H1 (cell line): ENCODE data around the gene PDE4B. TPM values are rescaled to one million over a fixed set of nuclear protein-coding genes. Genes with fewer than 3 reads are reported as not detected.
A peak's percentile ranks its signal among the peaks of the same experiment; 100 is the strongest.

Experiments
- CTCF ChIA-PET: fragments of 300-600 bp; sonication (Branson Sonifier 250); formaldehyde crosslinking; loops from one replicate; lab custom pipeline; 2021; ENCODE audit not compliant: partially characterized antibody; lab: Charles Lee
- POLR2A ChIA-PET: fragments of 300-600 bp; sonication (Branson Sonifier 250); formaldehyde crosslinking; loops from one replicate; lab custom pipeline; 2021; ENCODE audit warnings: inconsistent platforms; ENCODE audit not compliant: partially characterized antibody; lab: Charles Lee
- DNase-seq, 2 experiments: peaks; one replicate each; pipeline versions ENCODE4 v3.0.0 to v3.0.0-alpha.2; 2010 to 2022; ENCODE audit warnings: low spot score in 2 of 2, low read depth in 1 of 2, mixed read lengths in 1 of 2
- FAIRE-seq: peaks from 2 replicates; lab custom pipeline; 2011; peaks lifted over from hg19 to GRCh38; lab: Jason Lieb, UNC
- H2AFZ ChIP-seq: 2 replicates; pipeline ENCODE4 v1.8.1; 2012; ENCODE audit warnings: low read length, inconsistent platforms
- H2AK5ac ChIP-seq: 2 replicates; pipeline ENCODE4 v1.6.1; 2013; ENCODE audit warnings: low read depth, low read length
- H2BK120ac ChIP-seq: replicated peaks from 2 replicates; pipeline ENCODE3; 2013; ENCODE audit warnings: low read depth, low read length, inconsistent platforms
- H2BK12ac ChIP-seq: 2 replicates; pipeline ENCODE4 v1.6.1; 2013; ENCODE audit warnings: low read depth, low read length
- H2BK15ac ChIP-seq: 2 replicates; pipeline ENCODE4 v1.6.1; 2013; ENCODE audit warnings: low read length
- H2BK20ac ChIP-seq: 2 replicates; pipeline ENCODE4 v1.6.1; 2013; ENCODE audit warnings: low read length
- H2BK5ac ChIP-seq: 2 replicates; pipeline ENCODE4 v1.6.1; 2013; ENCODE audit warnings: low read depth, low read length
- H3K14ac ChIP-seq: 2 replicates; pipeline ENCODE4 v1.6.1; 2013; ENCODE audit warnings: inconsistent platforms; ENCODE audit not compliant: insufficient read length
- H3K18ac ChIP-seq: 2 replicates; pipeline ENCODE4 v1.6.1; 2013; ENCODE audit warnings: low read length; ENCODE audit errors: extremely low read depth
- H3K23ac ChIP-seq: 2 replicates; pipeline ENCODE4 v1.6.1; 2013; ENCODE audit warnings: inconsistent platforms; ENCODE audit not compliant: insufficient read length
- H3K23me2 ChIP-seq: 2 replicates; pipeline ENCODE4 v1.6.1; 2013; ENCODE audit warnings: low read depth, low read length
- H3K27ac ChIP-seq: 2 replicates; pipeline ENCODE4 v1.6.1; 2011; ENCODE audit warnings: low read depth, low read length, inconsistent platforms
- H3K27me3 ChIP-seq, 4 experiments: replicated peaks in 1 of 4; 1 replicate in 1 of 4; 2 replicates in 3 of 4; pipeline versions ENCODE4 v1.6.1 to v1.8.1; 2011 to 2013; ENCODE audit warnings: low read length in 3 of 4, mild to moderate bottlenecking in 3 of 4, inconsistent platforms in 2 of 4, mixed read lengths in 2 of 4, moderate library complexity in 1 of 4; ENCODE audit not compliant: control insufficient read depth in 3 of 4, insufficient read depth in 3 of 4; ENCODE audit errors: extremely low read depth in 1 of 4
- H3K36me3 ChIP-seq, 4 experiments: 2 replicates each; pipeline versions ENCODE4 v1.6.1 to v1.8.1; 2011 to 2013; ENCODE audit warnings: mild to moderate bottlenecking in 4 of 4, low read length in 3 of 4, moderate library complexity in 2 of 4, control low read depth in 1 of 4, inconsistent platforms in 1 of 4; ENCODE audit not compliant: insufficient read depth in 4 of 4, control insufficient read depth in 2 of 4
- H3K4ac ChIP-seq: replicated peaks from 2 replicates; pipeline ENCODE3; 2013; ENCODE audit warnings: low read length, low read depth, mixed read lengths, inconsistent platforms; ENCODE audit not compliant: insufficient read length
- H3K4me1 ChIP-seq, 4 experiments: replicated peaks in 1 of 4; 1 replicate in 1 of 4; 2 replicates in 3 of 4; pipeline versions ENCODE4 v1.6.1 to v1.8.1; 2011 to 2013; ENCODE audit warnings: low read length in 3 of 4, inconsistent platforms in 2 of 4, mixed read lengths in 1 of 4; ENCODE audit not compliant: insufficient read depth in 4 of 4, control insufficient read depth in 3 of 4
- H3K4me2 ChIP-seq, 2 experiments: 2 replicates each; pipeline versions ENCODE4 v1.6.1 to v1.8.1; 2011 to 2013; ENCODE audit warnings: low read depth in 2 of 2, low read length in 2 of 2, control low read depth in 1 of 2, inconsistent platforms in 1 of 2, mild to moderate bottlenecking in 1 of 2; ENCODE audit not compliant: insufficient read depth in 1 of 2
- H3K4me3 ChIP-seq, 4 experiments: fragments of 200-600, 300-600 bp in 1 of 4; sonication (generic), shearing (Covaris generic), sonication (Bioruptor Twin) in 1 of 4; 2 replicates each; pipeline versions ENCODE4 v1.5.1 to v1.8.1; 2011 to 2016; ENCODE audit warnings: low read length in 4 of 4, low read depth in 3 of 4, control low read depth in 2 of 4, inconsistent platforms in 2 of 4, mild to moderate bottlenecking in 2 of 4, mixed read lengths in 1 of 4, moderate library complexity in 1 of 4; ENCODE audit not compliant: insufficient read depth in 2 of 4; ENCODE audit errors: extremely low read depth in 1 of 4
- H3K56ac ChIP-seq: replicated peaks from 2 replicates; pipeline ENCODE3; 2013; ENCODE audit warnings: low read depth, mild to moderate bottlenecking, mixed read lengths, low read length, inconsistent platforms; ENCODE audit not compliant: insufficient read length
- H3K79me1 ChIP-seq: 2 replicates; pipeline ENCODE4 v1.6.1; 2013; ENCODE audit warnings: low read depth, low read length, control low read depth
- H3K79me2 ChIP-seq, 2 experiments: 2 replicates each; pipeline versions ENCODE4 v1.6.1 to v1.8.1; 2012 to 2013; ENCODE audit warnings: low read length in 2 of 2, mild to moderate bottlenecking in 2 of 2, inconsistent platforms in 1 of 2; ENCODE audit not compliant: insufficient read depth in 2 of 2, control insufficient read depth in 1 of 2
- H3K9ac ChIP-seq, 4 experiments: replicated peaks in 1 of 4; 1 replicate in 1 of 4; 2 replicates in 3 of 4; pipeline versions ENCODE4 v1.6.1 to v1.8.1; 2011 to 2013; ENCODE audit warnings: low read depth in 3 of 4, low read length in 3 of 4, control low read depth in 2 of 4, mild to moderate bottlenecking in 2 of 4, moderate library complexity in 2 of 4, inconsistent platforms in 1 of 4; ENCODE audit errors: extremely low read depth in 1 of 4
- H3K9me3 ChIP-seq, 2 experiments: 2 replicates each; pipeline versions ENCODE4 v1.6.1 to v1.8.1; 2012 to 2013; ENCODE audit warnings: mild to moderate bottlenecking in 2 of 2, moderate library complexity in 2 of 2, control low read depth in 1 of 2, inconsistent platforms in 1 of 2, low read depth in 1 of 2, low read length in 1 of 2, mixed read lengths in 1 of 2; ENCODE audit not compliant: insufficient read depth in 2 of 2
- H4K20me1 ChIP-seq, 2 experiments: replicated peaks in 1 of 2; 2 replicates each; pipeline versions ENCODE3 to v1.8.1; 2011 to 2013; ENCODE audit warnings: inconsistent platforms in 2 of 2, low read length in 2 of 2, mild to moderate bottlenecking in 1 of 2; ENCODE audit not compliant: insufficient read depth in 2 of 2, control insufficient read depth in 1 of 2
- H4K5ac ChIP-seq: 2 replicates; pipeline ENCODE4 v1.6.1; 2013; ENCODE audit warnings: low read length, low read depth, mixed read lengths, inconsistent platforms; ENCODE audit not compliant: insufficient read length
- H4K8ac ChIP-seq: 2 replicates; pipeline ENCODE4 v1.8.0; 2013; ENCODE audit warnings: mild to moderate bottlenecking, moderate library complexity, low read length, inconsistent platforms; ENCODE audit not compliant: insufficient read depth; ENCODE audit errors: extremely low read depth
- H4K91ac ChIP-seq: replicated peaks from 2 replicates; pipeline ENCODE3; 2013; ENCODE audit warnings: low read length, mixed read lengths, inconsistent platforms; ENCODE audit not compliant: insufficient read length
- HDAC6 ChIP-seq: IDR thresholded peaks from one replicate; pipeline ENCODE4 v1.7.1; 2012; ENCODE audit warnings: low read depth, mild to moderate bottlenecking, inconsistent platforms, low read length, moderate library complexity
- KDM1A ChIP-seq: fragments of 200-600, 300-600 bp; sonication (generic); IDR thresholded peaks from 2 replicates; pipeline ENCODE4 v1.7.1; 2016; ENCODE audit warnings: mild to moderate bottlenecking, low read length, borderline replicate concordance
- NRF1 ChIP-seq: IDR thresholded peaks from 2 replicates; pipeline ENCODE4 v1.6.1; 2011; ENCODE audit warnings: mild to moderate bottlenecking, low read depth, low read length, improper control_type of control experiment
- PHF8 ChIP-seq: fragments of 200-600 bp; sonication (generic); conservative IDR thresholded peaks from 2 replicates; pipeline ENCODE4 v1.7.1; 2012; ENCODE audit warnings: low read depth, mild to moderate bottlenecking, inconsistent platforms, low read length, moderate library complexity
- POLR2AphosphoS5 ChIP-seq: IDR thresholded peaks from 2 replicates; pipeline ENCODE4 v1.6.1; 2011; ENCODE audit warnings: low read depth, low read length
- WGBS, 2 experiments: shearing (Covaris generic) in 1 of 2; methylation state at CpG; one replicate each; pipeline versions ENCODE4 v1.1.6 to v1.1.7; 2013 to 2015; ENCODE audit warnings: low lambda C conversion rate in 2 of 2, mixed read lengths in 2 of 2, inconsistent platforms in 1 of 2, low coverage in 1 of 2, missing lambda C conversion rate in 1 of 2; ENCODE audit not compliant: insufficient replicate concordance in 2 of 2, insufficient coverage in 1 of 2, insufficient read length in 1 of 2; ENCODE audit errors: extremely low coverage in 1 of 2, missing lambda C conversion rate in 1 of 2; 5-methylcytosine and 5-hydroxymethylcytosine counted together
- polyA plus RNA-seq, 7 experiments: library from polyadenylated mRNA; depleted of rRNA in 3 of 7; stranded (reverse) in 5 of 7; unstranded in 2 of 7; fragments of >200 nt in 5 of 7; fragments of 200-250 nt in 2 of 7; gene quantifications; 1 replicate in 5 of 7; 2 replicates in 1 of 7; 4 replicates in 1 of 7; pipeline versions ENCODE4 v1.2.1 to v1.2.3, GENCODE V29; 2011 to 2013; ENCODE audit warnings: missing spikeins in 2 of 7, mixed read lengths in 2 of 7
- total RNA-seq: library from RNA; stranded (reverse); fragmentation: NEBNext Ultra II Directional; extraction: Animal tissue kit (Norgen Biotek cat#: 25700); gene quantifications from 2 replicates; pipeline ENCODE4 v1.2.1, GENCODE V29; 2021

Gene PDE4B
- total and polyA plus RNA-seq, 2 of the 8 experiments (the other 6 are each of a cell fraction or from before 2014, with no cell fraction given): 5.0 to 15.1 TPM

GRCh38 chr1:66332548-66332901 lies 539.8 kb downstream of the PDE4B start:
- ChIA-PET CTCF (interaction anchor here (0.7 to 1.4 kb wide), 10 partner anchors 15 to 107 kb away, joined by 3 to 4 read pairs (median 3); no protein-coding TSS in a partner anchor), POLR2A (interaction anchor here (1.2 kb wide), 2 partner anchors 9 to 19 kb away, joined by 4 to 5 read pairs; no protein-coding TSS in a partner anchor)
- Histone ChIP-seq H2BK20ac (no peak overlapping the region), H2BK12ac (no peak overlapping the region), H2AK5ac (no peak overlapping the region), H2BK5ac (no peak overlapping the region; the same call in 1 of the 2 replicates), H2AFZ (peak overlapping the region; percentile 45; the same call in 1 of the 2 replicates), H3K9me3 (no peaks in the 10 kb centered on the region), H2BK120ac (no peak overlapping the region), H3K9ac (peak overlapping the region in 2 of 4 experiments; percentile 2 to 6; a peak in 2 of 7 replicates), H2BK15ac (no peak overlapping the region), H3K23ac (no peak overlapping the region), H3K14ac (no peak overlapping the region), H3K4ac (no peak overlapping the region), H4K5ac (no peak overlapping the region), H3K36me3 (no peaks in the 10 kb centered on the region), H4K91ac (no peak overlapping the region), H3K4me2 (peak overlapping the region; percentile 69 to 88), H3K27me3 (no peaks in the 10 kb centered on the region; a peak in 1 of 7 replicates), H3K4me1 (peaks cover 2 to 25% (median 11%) of the 10 kb centered on the region in 4 experiments; a peak in 5 of 7 replicates), H4K20me1 (no peaks in the 10 kb centered on the region), H3K4me3 (peak overlapping the region; percentile 38 to 56 (median 47)), H3K23me2 (peaks cover 3% of the 10 kb centered on the region; the same call in 1 of the 2 replicates), H3K56ac (no peak overlapping the region), H4K8ac (no peak overlapping the region), H3K79me1 (no peaks in the 10 kb centered on the region; the same call in 1 of the 2 replicates), H3K27ac (no peak overlapping the region), H3K18ac (peak overlapping the region; percentile 2; the same call in 1 of the 2 replicates), H3K79me2 (peaks cover 0 to 25% of the 10 kb centered on the region in 2 experiments; a peak in 3 of 4 replicates)
- no peak for TF ChIP-seq HDAC6
- TF ChIP-seq NRF1: no peak
- no peak for TF ChIP-seq KDM1A
- no peak for TF ChIP-seq PHF8
- no peak for TF ChIP-seq POLR2AphosphoS5
- 22% methylated on average over 2 of the region's 2 CpGs; no CpG with 5 or more reads in 1 of the 2 experiments for WGBS, 2 experiments
- DNase-seq (no peak), FAIRE-seq (no peak)
